Endothelial cell of umbilical vein (primary cell): ENCODE data around the gene SDF4. TPM values are rescaled to one million over a fixed set of nuclear protein-coding genes. Genes with fewer than 3 reads are reported as not detected.

Experiments
- BruUV-seq: library from RNA; stranded (reverse); fragments of 400-500 nt; replicated peaks from 2 replicates; lab custom pipeline; 2021; lab: Mats Ljungman, UMichigan
- CTCF ChIA-PET: fragments of 300-600, 350-600 bp; sonication (Branson Sonifier 250); formaldehyde crosslinking; loops from one replicate; lab custom pipeline; 2021; ENCODE audit warnings: antibody characterized with exemption, inconsistent platforms; lab: Charles Lee
- POLR2A ChIA-PET: fragments of 300-600, 350-600 bp; sonication (Branson Sonifier 250); formaldehyde crosslinking; loops from one replicate; lab custom pipeline; 2021; ENCODE audit warnings: antibody characterized with exemption, inconsistent platforms; lab: Charles Lee
- DNase-seq: peaks from one replicate; pipeline ENCODE4 v3.0.0-alpha.2; 2011; ENCODE audit warnings: low read depth, low spot score
- FAIRE-seq: peaks from 2 replicates; lab custom pipeline; 2011; peaks lifted over from hg19 to GRCh38; lab: Jason Lieb, UNC
- H2AFZ ChIP-seq: 2 replicates; pipeline ENCODE4 v1.6.0; 2012; ENCODE audit warnings: low read depth, low read length, control low read depth, inconsistent platforms
- H3K27ac ChIP-seq: 2 replicates; pipeline ENCODE4 v1.5.1; 2011; ENCODE audit warnings: low read depth, mild to moderate bottlenecking, control low read depth, low read length, moderate library complexity; ENCODE audit not compliant: insufficient read depth
- H3K27me3 ChIP-seq, 2 experiments: 2 replicates each; pipeline versions ENCODE4 v1.6.0 to v1.6.1; 2011; ENCODE audit warnings: low read length in 2 of 2, mixed read lengths in 1 of 2; ENCODE audit not compliant: control insufficient read depth in 2 of 2, insufficient read depth in 2 of 2
- H3K36me3 ChIP-seq, 2 experiments: 2 replicates in 1 of 2; 3 replicates in 1 of 2; pipeline ENCODE4 v1.5.1; 2011; ENCODE audit warnings: low read length in 2 of 2, mild to moderate bottlenecking in 1 of 2, moderate library complexity in 1 of 2; ENCODE audit not compliant: control insufficient read depth in 2 of 2, insufficient read depth in 2 of 2; ENCODE audit errors: extremely low read depth in 1 of 2
- H3K4me1 ChIP-seq: 3 replicates; pipeline ENCODE4 v1.5.1; 2011; ENCODE audit warnings: mild to moderate bottlenecking, low read length; ENCODE audit not compliant: control insufficient read depth, insufficient read depth; ENCODE audit errors: extremely low read depth
- H3K4me2 ChIP-seq: 2 replicates; pipeline ENCODE4 v1.6.1; 2011; ENCODE audit warnings: low read length, control low read depth, mixed read lengths; ENCODE audit not compliant: insufficient read depth
- H3K4me3 ChIP-seq, 3 experiments: fragments of 200-600 bp in 1 of 3; sonication (generic), shearing (Covaris generic) in 1 of 3; replicated peaks in 1 of 3; 2 replicates each; pipeline ENCODE4 v1.5.1; 2011 to 2016; ENCODE audit warnings: control low read depth in 3 of 3, low read length in 3 of 3, mild to moderate bottlenecking in 2 of 3, inconsistent platforms in 1 of 3, low read depth in 1 of 3, moderate library complexity in 1 of 3; ENCODE audit not compliant: insufficient read depth in 1 of 3
- H3K79me2 ChIP-seq: 2 replicates; pipeline ENCODE4 v1.6.0; 2012; ENCODE audit warnings: low read length, inconsistent platforms; ENCODE audit not compliant: control insufficient read depth, insufficient read depth
- H3K9ac ChIP-seq: replicated peaks from 2 replicates; pipeline ENCODE3; 2011; ENCODE audit warnings: low read length, control low read depth; ENCODE audit not compliant: insufficient read depth; ENCODE audit errors: extremely low read depth
- H3K9me1 ChIP-seq: replicated peaks from 3 replicates; pipeline ENCODE4 v1.6.0; 2011; ENCODE audit warnings: mild to moderate bottlenecking, low read length; ENCODE audit not compliant: control insufficient read depth, insufficient read depth; ENCODE audit errors: extremely low read depth
- H3K9me3 ChIP-seq: replicated peaks from 2 replicates; pipeline ENCODE4 v1.5.1; 2012; ENCODE audit warnings: low read length, inconsistent platforms; ENCODE audit not compliant: control insufficient read depth, insufficient read depth
- H4K20me1 ChIP-seq: replicated peaks from 2 replicates; pipeline ENCODE3; 2011; ENCODE audit warnings: mild to moderate bottlenecking, low read length; ENCODE audit not compliant: control insufficient read depth, insufficient read depth; ENCODE audit errors: extremely low read depth
- CTCF ChIP-seq, 2 donors: IDR thresholded peaks; 1 replicate in 1 of 2; 2 replicates in 1 of 2; pipeline ENCODE4 v1.5.1; 2011; ENCODE audit warnings: low read length in 2 of 2, mild to moderate bottlenecking in 2 of 2, moderate library complexity in 2 of 2, control low read depth in 1 of 2, inconsistent platforms in 1 of 2, low read depth in 1 of 2; ENCODE audit not compliant: insufficient read depth in 1 of 2; ENCODE audit errors: extremely low read depth in 1 of 2
- EZH2 ChIP-seq: IDR thresholded peaks from 2 replicates; pipeline ENCODE4 v1.6.1; 2012; ENCODE audit warnings: borderline replicate concordance, low read depth, mild to moderate bottlenecking, moderate library complexity, low read length, inconsistent platforms; ENCODE audit not compliant: severe bottlenecking
- FOS ChIP-seq: IDR thresholded peaks from 2 replicates; pipeline ENCODE4 v1.6.1; 2011; ENCODE audit warnings: mild to moderate bottlenecking, low read length, moderate library complexity, borderline replicate concordance; ENCODE audit not compliant: insufficient read depth
- GATA2 ChIP-seq: IDR thresholded peaks from 2 replicates; pipeline ENCODE4 v1.7.0; 2011; ENCODE audit warnings: low read depth, mild to moderate bottlenecking, moderate library complexity, mixed read lengths, low read length; ENCODE audit not compliant: insufficient read length, insufficient read depth
- JUN ChIP-seq: IDR thresholded peaks from 2 replicates; pipeline ENCODE4 v1.6.1; 2011; ENCODE audit warnings: borderline replicate concordance, low read depth; ENCODE audit not compliant: insufficient read length, insufficient read depth
- MAX ChIP-seq: IDR thresholded peaks from 2 replicates; pipeline ENCODE4 v1.6.1; 2011; ENCODE audit not compliant: insufficient read depth, insufficient read length
- MYC ChIP-seq: IDR thresholded peaks from one replicate; pipeline ENCODE4 v1.6.1; 2011; ENCODE audit warnings: mild to moderate bottlenecking, low read depth, low read length
- POLR2A ChIP-seq: IDR thresholded peaks from 2 replicates; pipeline ENCODE4 v1.6.1; 2012; ENCODE audit warnings: low read depth, mild to moderate bottlenecking, control low read depth, low read length
- POLR2AphosphoS5 ChIP-seq: IDR thresholded peaks from 2 replicates; pipeline ENCODE4 v1.6.1; 2012; ENCODE audit warnings: low read depth, mild to moderate bottlenecking, control low read depth, low read length, moderate library complexity; ENCODE audit not compliant: insufficient read depth
- dilution Hi-C: fragments of 300-500 bp; cut with MboI; formaldehyde crosslinking; loops from one replicate; pipeline ENCODE4 v1.15.0; 2019; ENCODE audit warnings: low sequenced_read_pairs; ENCODE audit not compliant: extremely low pct_ligation_motif_present
- intact Hi-C: fragments of 100-400 bp; cut with micrococcal nuclease; formaldehyde crosslinking; loops from one replicate; pipeline ENCODE4 v1.10.0; 2022
- microRNA counts: library from miRNA; unstranded; fragments of <30 nt; microRNA quantifications from one replicate; lab custom pipeline; 2016
- microRNA-seq: library from miRNA; unstranded; fragments of <30 nt; microRNA quantifications from one replicate; pipeline ENCODE4 v1.2.0, GENCODE V29; 2021; ENCODE audit warnings: borderline number of aligned reads, borderline replicate concordance
- polyA plus RNA-seq, 4 experiments: library from polyadenylated mRNA; depleted of rRNA in 3 of 4; stranded (reverse) in 3 of 4; unstranded in 1 of 4; fragments of >200 nt; gene quantifications; 2 replicates each; pipeline versions ENCODE4 v1.2.1 to v1.2.3, GENCODE V29; 2011 to 2012; ENCODE audit warnings: missing spikeins in 1 of 4
- small RNA-seq: library from RNA; depleted of rRNA; stranded (forward); fragments of <200 nt; gene quantifications from one replicate; pipeline ENCODE3, GENCODE V24; 2012; ENCODE audit warnings: low replicate concordance, low read depth; ENCODE audit not compliant: insufficient read depth, insufficient read length
- total RNA-seq: library from RNA; stranded (reverse); gene quantifications from 2 replicates; pipeline ENCODE4 v1.2.3, GENCODE V29; 2021

Gene SDF4
- total and polyA plus RNA-seq, 2 donors (not counting 3 experiments of a cell fraction or from before 2014, with no cell fraction given): 175 to 185 TPM

- Histone ChIP-seq H3K9me3 (no peaks in the 10 kb centered on the region), H4K20me1 (no peaks in the 10 kb centered on the region), H2AFZ (no peak overlapping the region), H3K27ac (no peak overlapping the region), H3K27me3 (no peaks in the 10 kb centered on the region), H3K36me3 (no peaks in the 10 kb centered on the region), H3K4me3 (no peak overlapping the region), H3K79me2 (no peaks in the 10 kb centered on the region), H3K9ac (no peak overlapping the region), H3K4me2 (no peak overlapping the region), H3K4me1 (no peaks in the 10 kb centered on the region), H3K9me1 (no peaks in the 10 kb centered on the region)
- CTCF ChIA-PET: no interaction called here
- DNase-seq: no peak
- dilution Hi-C loops (no loop called here), intact Hi-C loops (no loop called here)
- FAIRE-seq: no peak
- POLR2A ChIA-PET: no interaction called here
- no TSS peak for BruUV-seq
- no peak for TF ChIP-seq CTCF (IDR thresholded peaks at IDR 0.05; ENCODE audit: extremely low read depth in 1 of 2, insufficient read depth in 1 of 2, low read depth in 1 of 2, low read length in 2 of 2)
- TF ChIP-seq POLR2A: no peak
- TF ChIP-seq EZH2: no peak
- no peak for TF ChIP-seq MYC
- TF ChIP-seq JUN: no peak
- no peak for TF ChIP-seq FOS
- TF ChIP-seq MAX: no peak
- TF ChIP-seq GATA2: no peak
- no peak for TF ChIP-seq POLR2AphosphoS5
Measured at GRCh38 chr1:1167398-1167821, 64.4 kb downstream of the SDF4 start.

MicroRNA genes within 50 kb of the gene (microRNA counts, 767-probe panel; counts per million panel counts)
- microRNA hsa-miR-200a-3p (lab: Ali Mortazavi, UCI) (723 counts per million, percentile 96 among the panel's probes with 10 or more counts), microRNA hsa-miR-200b-3p (lab: Ali Mortazavi, UCI) (723 counts per million, percentile 96 among the panel's probes with 10 or more counts), microRNA hsa-miR-429 (lab: Ali Mortazavi, UCI) (723 counts per million, percentile 96 among the panel's probes with 10 or more counts)

Small RNA genes within 50 kb of the gene (microRNA-seq; reads per million reads assigned to microRNA genes)
- not detected for gene MIR200A
- 24.2 reads per million, percentile 38 among the genes with 10 or more reads in this experiment for gene MIR200B
- gene MIR429: 5.4 reads per million, percentile 12 among the genes with 10 or more reads in this experiment

Small RNA genes within 50 kb of the gene (small RNA-seq; reads per million reads assigned to genes)
- gene MIR200A (0.88 reads per million), gene MIR200B (not detected), gene MIR429 (not detected)

Other genes starting within 250 kb of the SDF4 start
- gene PERM1, start 249.9 kb downstream of the SDF4 start, total RNA-seq: not detected in 2 replicates
- gene PERM1, start 249.9 kb downstream of the SDF4 start, polyA plus RNA-seq: not detected in 2 replicates
- gene HES4, start 231.9 kb downstream of the SDF4 start, total RNA-seq: 32.0 and 37.6 TPM in 2 replicates
- 30.5 and 50.6 TPM in 2 replicates for gene HES4, start 231.9 kb downstream of the SDF4 start, polyA plus RNA-seq
- 44.6 and 47.6 TPM in 2 replicates for gene ISG15, start 218.5 kb downstream of the SDF4 start, total RNA-seq
- gene ISG15, start 218.5 kb downstream of the SDF4 start, polyA plus RNA-seq: 154 and 220 TPM in 2 replicates
- 67.8 and 75.6 TPM in 2 replicates for gene AGRN, start 211.9 kb downstream of the SDF4 start, total RNA-seq
- gene AGRN, start 211.9 kb downstream of the SDF4 start, polyA plus RNA-seq: 66.6 and 78.9 TPM in 2 replicates
- gene RNF223, start 157.7 kb downstream of the SDF4 start, total RNA-seq: not detected in 2 replicates
- not detected in 2 replicates for gene RNF223, start 157.7 kb downstream of the SDF4 start, polyA plus RNA-seq
- gene C1orf159, start 115.9 kb downstream of the SDF4 start, total RNA-seq: 19.7 and 20.1 TPM in 2 replicates
- 16.1 and 20.1 TPM in 2 replicates for gene C1orf159, start 115.9 kb downstream of the SDF4 start, polyA plus RNA-seq
- not detected in 2 replicates for gene TTLL10, start 58.1 kb downstream of the SDF4 start, total RNA-seq
- not detected in 2 replicates for gene TTLL10, start 58.1 kb downstream of the SDF4 start, polyA plus RNA-seq
- not detected in 2 replicates for gene TNFRSF18, start 25.4 kb downstream of the SDF4 start, total RNA-seq
- gene TNFRSF18, start 25.4 kb downstream of the SDF4 start, polyA plus RNA-seq: not detected in 2 replicates
- gene TNFRSF4, start 17.8 kb downstream of the SDF4 start, total RNA-seq: 0.62 and 1.5 TPM in 2 replicates
- gene TNFRSF4, start 17.8 kb downstream of the SDF4 start, polyA plus RNA-seq: 0.55 and 1.4 TPM in 2 replicates
- gene B3GALT6, start 236 bp upstream of the SDF4 start, total RNA-seq: 24.4 and 24.6 TPM in 2 replicates
- 34.1 and 43.3 TPM in 2 replicates for gene B3GALT6, start 236 bp upstream of the SDF4 start, polyA plus RNA-seq
- 1.9 and 4.1 TPM in 2 replicates for gene C1QTNF12, start 14.7 kb upstream of the SDF4 start, total RNA-seq
- gene C1QTNF12, start 14.7 kb upstream of the SDF4 start, polyA plus RNA-seq: 0.67 and 1.0 TPM in 2 replicates
- 80.7 and 87.2 TPM in 2 replicates for gene UBE2J2, start 41.9 kb upstream of the SDF4 start, total RNA-seq
- gene UBE2J2, start 41.9 kb upstream of the SDF4 start, polyA plus RNA-seq: 50.0 and 60.7 TPM in 2 replicates
- 3.0 and 3.3 TPM in 2 replicates for gene SCNN1D, start 48.4 kb upstream of the SDF4 start, total RNA-seq
- 2.3 and 4.0 TPM in 2 replicates for gene SCNN1D, start 48.4 kb upstream of the SDF4 start, polyA plus RNA-seq
- 39.0 and 43.0 TPM in 2 replicates for gene ACAP3, start 75.9 kb upstream of the SDF4 start, total RNA-seq
- gene ACAP3, start 75.9 kb upstream of the SDF4 start, polyA plus RNA-seq: 27.8 and 41.3 TPM in 2 replicates
- gene PUSL1, start 76.6 kb upstream of the SDF4 start, total RNA-seq: 16.6 and 18.8 TPM in 2 replicates
- gene PUSL1, start 76.6 kb upstream of the SDF4 start, polyA plus RNA-seq: 27.3 and 45.9 TPM in 2 replicates
- gene INTS11, start 92.7 kb upstream of the SDF4 start, total RNA-seq: 127 and 132 TPM in 2 replicates
- gene INTS11, start 92.7 kb upstream of the SDF4 start, polyA plus RNA-seq: 222 and 239 TPM in 2 replicates
- 25.1 and 29.5 TPM in 2 replicates for gene CPTP, start 92.8 kb upstream of the SDF4 start, total RNA-seq
- gene CPTP, start 92.8 kb upstream of the SDF4 start, polyA plus RNA-seq: 20.9 and 29.6 TPM in 2 replicates
- gene TAS1R3, start 99.3 kb upstream of the SDF4 start, total RNA-seq: 0.37 and 0.38 TPM in 2 replicates
- gene TAS1R3, start 99.3 kb upstream of the SDF4 start, polyA plus RNA-seq: 0.26 and 0.38 TPM in 2 replicates
- 36.5 and 40.7 TPM in 2 replicates for gene DVL1, start 117.4 kb upstream of the SDF4 start, total RNA-seq
- 26.8 and 38.2 TPM in 2 replicates for gene DVL1, start 117.4 kb upstream of the SDF4 start, polyA plus RNA-seq
- 0.37 and 0.82 TPM in 2 replicates for gene MXRA8, start 126.6 kb upstream of the SDF4 start, total RNA-seq
- 1.9 and 2.2 TPM in 2 replicates for gene MXRA8, start 126.6 kb upstream of the SDF4 start, polyA plus RNA-seq
- 149 and 151 TPM in 2 replicates for gene AURKAIP1, start 143.2 kb upstream of the SDF4 start, total RNA-seq
- gene AURKAIP1, start 143.2 kb upstream of the SDF4 start, polyA plus RNA-seq: 73.3 and 96.2 TPM in 2 replicates
- 182 and 188 TPM in 2 replicates for gene CCNL2, start 167.3 kb upstream of the SDF4 start, total RNA-seq
- gene CCNL2, start 167.3 kb upstream of the SDF4 start, polyA plus RNA-seq: 174 and 209 TPM in 2 replicates
- gene MRPL20, start 175.3 kb upstream of the SDF4 start, total RNA-seq: 125 and 134 TPM in 2 replicates
- gene MRPL20, start 175.3 kb upstream of the SDF4 start, polyA plus RNA-seq: 118 and 152 TPM in 2 replicates
- 0.32 and 0.38 TPM in 2 replicates for gene ANKRD65, start 189.3 kb upstream of the SDF4 start, total RNA-seq
- gene ANKRD65, start 189.3 kb upstream of the SDF4 start, polyA plus RNA-seq: 0.15 and 0.18 TPM in 2 replicates
- 3.3 and 6.1 TPM in 2 replicates for gene VWA1, start 203.7 kb upstream of the SDF4 start, total RNA-seq
- 2.0 and 3.7 TPM in 2 replicates for gene VWA1, start 203.7 kb upstream of the SDF4 start, polyA plus RNA-seq
- gene ATAD3C, start 217.7 kb upstream of the SDF4 start, total RNA-seq: 0.16 TPM in 1 of 2 replicates, not detected in the other
- gene ATAD3C, start 217.7 kb upstream of the SDF4 start, polyA plus RNA-seq: 0.01 TPM in 1 of 2 replicates, not detected in the other
- gene ATAD3B, start 239.8 kb upstream of the SDF4 start, total RNA-seq: 45.8 and 48.2 TPM in 2 replicates
- gene ATAD3B, start 239.8 kb upstream of the SDF4 start, polyA plus RNA-seq: 20.5 and 22.7 TPM in 2 replicates